Calu3 (cell line): Measurements from ENCODE around the gene XPO5. TPM values are rescaled to one million over a fixed set of nuclear protein-coding genes. Genes with fewer than 3 reads are reported as not detected.

Source experiments
- BruUV-seq: library from RNA; stranded (reverse); fragments of 400-500 nt; replicated peaks from 2 replicates; lab custom pipeline; 2021; lab: Mats Ljungman, UMichigan
- CTCF ChIA-PET: fragments of 300-600 bp; sonication (Branson Sonifier 250); formaldehyde crosslinking; loops from one replicate; lab custom pipeline; 2022; ENCODE audit warnings: antibody characterized with exemption; lab: Charles Lee
- DNase-seq: peaks from one replicate; pipeline ENCODE4 v3.0.0; 2022
- H3K27ac Mint-ChIP-seq: one replicate; pipeline ENCODE4 v1.8.0; 2022; ENCODE audit warnings: mixed read lengths; ENCODE audit not compliant: unreplicated experiment
- H3K27me3 Mint-ChIP-seq: one replicate; pipeline ENCODE4 v1.8.0; 2022; ENCODE audit warnings: mixed read lengths; ENCODE audit not compliant: unreplicated experiment
- H3K36me3 Mint-ChIP-seq: one replicate; pipeline ENCODE4 v1.8.0; 2022; ENCODE audit warnings: mild to moderate bottlenecking, moderate library complexity, mixed read lengths; ENCODE audit not compliant: insufficient read depth, unreplicated experiment
- H3K4me1 Mint-ChIP-seq: one replicate; pipeline ENCODE4 v1.8.0; 2022; ENCODE audit warnings: mild to moderate bottlenecking, low read depth, mixed read lengths; ENCODE audit not compliant: unreplicated experiment
- H3K4me3 Mint-ChIP-seq: one replicate; pipeline ENCODE4 v1.8.0; 2022; ENCODE audit warnings: mild to moderate bottlenecking, low read depth, moderate library complexity, mixed read lengths; ENCODE audit not compliant: unreplicated experiment
- H3K9me3 Mint-ChIP-seq: one replicate; pipeline ENCODE4 v1.8.0; 2022; ENCODE audit warnings: low read depth, mixed read lengths; ENCODE audit not compliant: unreplicated experiment
- CTCF ChIP-seq: fragments of 200-600 bp; IDR thresholded peaks from one replicate; pipeline ENCODE4 v1.8.0; 2022; ENCODE audit warnings: antibody characterized with exemption; ENCODE audit not compliant: unreplicated experiment
- intact Hi-C: fragments of 100-400 bp; cut with micrococcal nuclease; formaldehyde crosslinking; loops from one replicate; pipeline ENCODE4 v1.10.0; 2022; ENCODE audit not compliant: unreplicated experiment
- total RNA-seq: library from RNA; stranded (reverse); gene quantifications from 2 replicates; pipeline ENCODE4 v1.2.3, GENCODE V29; 2022

The XPO5 gene
- total RNA-seq, 1 experiment from 2014 or later, result 131 TPM

- Mint-ChIP-seq H3K9me3 (no peaks in the 10 kb centered on the region), H3K36me3 (peaks cover 80% of the 10 kb centered on the region), H3K27ac (no peak overlapping the region), H3K27me3 (no peaks in the 10 kb centered on the region), H3K4me1 (no peaks in the 10 kb centered on the region), H3K4me3 (no peak overlapping the region)
- no TSS peak for BruUV-seq
- CTCF ChIA-PET, result no interaction called here
- intact Hi-C loops, result no loop called here
- DNase-seq, result no peak
- no peak for TF ChIP-seq CTCF
These were observed 43.6 kb downstream of the XPO5 start for GRCh38 chr6:43532201-43532600.

GRCh38 chr6:43524483-43524961 is 51.3 kb downstream of the XPO5 start:
- peaks cover 80% of the 10 kb centered on the region for H3K36me3 Mint-ChIP-seq
- DNase-seq, result no peak
- H3K4me3 Mint-ChIP-seq, result no peak overlapping the region
- no peak for TF ChIP-seq CTCF
- H3K9me3 Mint-ChIP-seq, result no peaks in the 10 kb centered on the region
- no peaks in the 10 kb centered on the region for H3K27me3 Mint-ChIP-seq
- no TSS peak for BruUV-seq
- CTCF ChIA-PET, result interaction anchor here (1.3 kb wide), 1 partner anchor 9 kb away, joined by 3 read pairs; no protein-coding TSS in a partner anchor
- H3K27ac Mint-ChIP-seq, result peak overlapping the region; percentile 34
- intact Hi-C loops, result no loop called here
- H3K4me1 Mint-ChIP-seq, result peaks cover 10% of the 10 kb centered on the region

- Mint-ChIP-seq H3K9me3 (no peaks in the 10 kb centered on the region), H3K4me1 (peaks cover 10% of the 10 kb centered on the region), H3K36me3 (peaks cover 69% of the 10 kb centered on the region), H3K27ac (no peak overlapping the region), H3K4me3 (no peak overlapping the region), H3K27me3 (no peaks in the 10 kb centered on the region)
- no peak for TF ChIP-seq CTCF
- no TSS peak for BruUV-seq
- CTCF ChIA-PET, result interaction anchor here (0.6 to 1.3 kb wide), 3 partner anchors 10 to 578 kb away, joined by 3 to 4 read pairs (median 3); no protein-coding TSS in a partner anchor
- intact Hi-C loops, result no loop called here
- DNase-seq, result no peak
These were observed 52.6 kb downstream of the XPO5 start for GRCh38 chr6:43523284-43523683.

GRCh38 chr6:43522547-43523261 is 53.1 kb downstream of the XPO5 start:
- intact Hi-C loops, result no loop called here
- no peak overlapping the region for H3K27ac Mint-ChIP-seq
- no peak for TF ChIP-seq CTCF
- H3K4me1 Mint-ChIP-seq, result peaks cover 10% of the 10 kb centered on the region
- H3K9me3 Mint-ChIP-seq, result no peaks in the 10 kb centered on the region
- H3K4me3 Mint-ChIP-seq, result no peak overlapping the region
- TSS peak; percentile 10 for BruUV-seq
- H3K27me3 Mint-ChIP-seq, result no peaks in the 10 kb centered on the region
- no peak for DNase-seq
- H3K36me3 Mint-ChIP-seq, result peaks cover 65% of the 10 kb centered on the region
- CTCF ChIA-PET, result interaction anchor here (0.6 kb wide), 1 partner anchor 285 kb away, joined by 3 read pairs; no protein-coding TSS in a partner anchor
